Spleen (tissue), 11 donors: ENCODE data around the gene GLA. TPM values are rescaled to one million over a fixed set of nuclear protein-coding genes. Genes with fewer than 3 reads are reported as not detected.

Experiments
- DNase-seq: peaks from one replicate; pipeline ENCODE4 v3.0.0-alpha.2; 2020
- H3K27ac ChIP-seq, 8 donors: fragments of 200-600 bp; sonication (generic) in 7 of 8; 1 replicate in 4 of 8; 2 replicates in 4 of 8; pipeline versions ENCODE4 v1.5.0 to v1.8.0; 2016 to 2021; ENCODE audit warnings: inconsistent platforms in 4 of 8, mild to moderate bottlenecking in 4 of 8, moderate library complexity in 1 of 8
- H3K27me3 ChIP-seq, 7 donors: fragments of 200-600 bp; sonication (generic) in 6 of 7; replicated peaks in 1 of 7; 1 replicate in 4 of 7; 2 replicates in 3 of 7; pipeline versions ENCODE4 v1.5.0 to v1.8.0; 2016 to 2021; ENCODE audit warnings: inconsistent platforms in 3 of 7, mild to moderate bottlenecking in 1 of 7
- H3K36me3 ChIP-seq, 6 donors: fragments of 200-600 bp; sonication (generic) in 5 of 6; 1 replicate in 4 of 6; 2 replicates in 2 of 6; pipeline versions ENCODE4 v1.5.0 to v1.8.0; 2016 to 2021; ENCODE audit warnings: inconsistent platforms in 2 of 6
- H3K4me1 ChIP-seq, 6 donors: fragments of 200-600 bp; sonication (generic) in 5 of 6; 1 replicate in 3 of 6; 2 replicates in 3 of 6; pipeline versions ENCODE4 v1.5.0 to v1.8.0; 2016 to 2021; ENCODE audit warnings: inconsistent platforms in 3 of 6
- H3K4me3 ChIP-seq, 8 donors: fragments of 200-600 bp; sonication (generic) in 7 of 8; 1 replicate in 4 of 8; 2 replicates in 4 of 8; pipeline versions ENCODE4 v1.5.0 to v1.8.0; 2016 to 2021; ENCODE audit warnings: inconsistent platforms in 4 of 8, mild to moderate bottlenecking in 4 of 8, moderate library complexity in 2 of 8
- H3K9me3 ChIP-seq, 8 donors: fragments of 200-600 bp; sonication (generic) in 7 of 8; 1 replicate in 4 of 8; 2 replicates in 4 of 8; pipeline versions ENCODE4 v1.5.0 to v1.8.0; 2016 to 2021; ENCODE audit warnings: inconsistent platforms in 4 of 8
- CTCF ChIP-seq, 11 experiments: fragments of 200-600 bp in 7 of 11; fragments of 450-650 bp in 4 of 11; sonication (generic) in 4 of 11; IDR thresholded peaks in 8 of 11; conservative IDR thresholded peaks in 3 of 11; 1 replicate in 7 of 11; 2 replicates in 4 of 11; pipeline versions ENCODE4 v1.4.0 to v1.8.0; 2016 to 2021; ENCODE audit warnings: antibody characterized with exemption in 11 of 11, inconsistent platforms in 4 of 11, mild to moderate bottlenecking in 1 of 11
- POLR2A ChIP-seq, 3 donors: fragments of 450-650 bp; IDR thresholded peaks; one replicate each; pipeline ENCODE4 v1.5.1; 2017; ENCODE audit warnings: antibody characterized with exemption in 3 of 3, mild to moderate bottlenecking in 1 of 3
- POLR2AphosphoS5 ChIP-seq, 3 donors: sonication (generic); formaldehyde crosslinking; IDR thresholded peaks; one replicate each; pipeline ENCODE4 v1.5.1; 2017; ENCODE audit warnings: antibody characterized with exemption in 3 of 3
- WGBS, 5 donors: extraction: QIAGEN DNeasy Blood & Tissue Kit in 3 of 5; methylation state at CpG; one replicate each; pipeline versions ENCODE4 v1.1.5 to v1.1.7; 2013 to 2018; 5-methylcytosine and 5-hydroxymethylcytosine counted together
- intact Hi-C: fragments of 100-400 bp; cut with DNase I; formaldehyde crosslinking; loops from one replicate; pipeline ENCODE4 v1.15.0; 2023; ENCODE audit warnings: low total_unique reads
- polyA plus RNA-seq, 3 donors: library from polyadenylated mRNA; stranded (reverse); fragments of 200-250 nt; gene quantifications; one replicate each; pipeline ENCODE4 v1.2.1, GENCODE V29; 2013
- total RNA-seq, 7 donors: library from RNA; depleted of rRNA in 3 of 7; stranded (reverse); fragments of >200 nt in 3 of 7; fragmentation: NEBNext Ultra II Directional in 4 of 7; extraction: Animal tissue kit (Norgen Biotek cat#: 25700) in 4 of 7; gene quantifications; one replicate each; pipeline versions ENCODE4 v1.1.0 to v1.2.1, GENCODE V29; 2016 to 2021
- donor health status: healthy with polysubstance abuse.
- donor health status: DM: no; HTN: no; CAD: no; lungs with moderate emphysema.
- donor health status: DM: no; HTN: no; CAD: no.
- donor health status: Bipolar disorder and iron deficiency.
- donor health status: healthy.
- donor health status: DM: no; HTN: no; CAD: no.
- donor health status: DM: yes; HTN: yes; CAD: no.

The GLA gene
- total and polyA plus RNA-seq, 10 donors: 22.9 to 38.5 (median 31.2) TPM

GRCh38 chrX:101398694-101399093 lies 9.0 kb downstream of the GLA start:
- 74 to 97% (median 93%) methylated on average over 4 of the region's 4 CpGs for WGBS, 5 donors
- DNase-seq: no peak
- Histone ChIP-seq H3K27me3 (no peaks in the 10 kb centered on the region), H3K27ac (no peak overlapping the region), H3K36me3 (peaks cover 0 to 85% (median 3%) of the 10 kb centered on the region in 6 donors), H3K4me3 (no peak overlapping the region), H3K9me3 (no peaks in the 10 kb centered on the region), H3K4me1 (peaks cover 0 to 12% (median 0%) of the 10 kb centered on the region in 6 donors)
- TF ChIP-seq POLR2AphosphoS5 (IDR thresholded peaks at IDR 0.05): no peak
- TF ChIP-seq CTCF (IDR thresholded peaks at IDR 0.05 in 8 of 11, conservative IDR thresholded peaks at IDR 0.05 in 3 of 11): no peak
- TF ChIP-seq POLR2A (IDR thresholded peaks at IDR 0.05): no peak
- intact Hi-C loops: no loop called here

- TF ChIP-seq POLR2AphosphoS5 (IDR thresholded peaks at IDR 0.05): no peak
- Histone ChIP-seq H3K27ac (no peak overlapping the region), H3K9me3 (no peaks in the 10 kb centered on the region), H3K27me3 (no peaks in the 10 kb centered on the region), H3K36me3 (peaks cover 0 to 84% (median 3%) of the 10 kb centered on the region in 6 donors), H3K4me1 (peaks cover 0 to 21% (median 4%) of the 10 kb centered on the region in 6 donors), H3K4me3 (no peak overlapping the region)
- 43 to 87% (median 66%) methylated on average over 4 of the region's 4 CpGs for WGBS, 5 donors
- DNase-seq: no peak
- intact Hi-C loops: no loop called here
Measured at GRCh38 chrX:101397779-101398178, 9.9 kb downstream of the GLA start.

GRCh38 chrX:101395789-101396188 lies 11.9 kb downstream of the GLA start:
- H3K9me3 ChIP-seq: no peaks in the 10 kb centered on the region
- H3K27me3 ChIP-seq: no peaks in the 10 kb centered on the region
- peaks cover 0 to 75% (median 3%) of the 10 kb centered on the region in 6 donors for H3K36me3 ChIP-seq
- no peak for TF ChIP-seq POLR2A (IDR thresholded peaks at IDR 0.05)
- no peak for TF ChIP-seq CTCF (IDR thresholded peaks at IDR 0.05 in 8 of 11, conservative IDR thresholded peaks at IDR 0.05 in 3 of 11)
- TF ChIP-seq POLR2AphosphoS5 (IDR thresholded peaks at IDR 0.05): no peak
- no peak overlapping the region for H3K27ac ChIP-seq
- WGBS, 5 donors: 45 to 90% (median 80%) methylated on average over 1 of the region's 1 CpG
- DNase-seq: no peak
- H3K4me1 ChIP-seq: peaks cover 0 to 37% (median 19%) of the 10 kb centered on the region in 6 donors
- intact Hi-C loops: no loop called here
- no peak overlapping the region for H3K4me3 ChIP-seq

- Histone ChIP-seq H3K27me3 (no peaks in the 10 kb centered on the region), H3K4me1 (peaks cover 0 to 46% (median 19%) of the 10 kb centered on the region in 6 donors), H3K4me3 (no peak overlapping the region), H3K9me3 (no peaks in the 10 kb centered on the region), H3K36me3 (peaks cover 0 to 61% (median 3%) of the 10 kb centered on the region in 6 donors), H3K27ac (no peak overlapping the region)
- TF ChIP-seq CTCF (IDR thresholded peaks at IDR 0.05 in 8 of 11, conservative IDR thresholded peaks at IDR 0.05 in 3 of 11) (no peak), POLR2A (IDR thresholded peaks at IDR 0.05) (no peak), POLR2AphosphoS5 (IDR thresholded peaks at IDR 0.05) (no peak)
- intact Hi-C loops: no loop called here
- DNase-seq: no peak
Measured at GRCh38 chrX:101394372-101394771, 13.4 kb downstream of the GLA start.
